Measurements from ENCODE around the gene TRIM2. TPM values are rescaled to one million over a fixed set of nuclear protein-coding genes. Genes with fewer than 3 reads are reported as not detected.

Gene TRIM2
- total and polyA plus RNA-seq, 8 donors, result 49.6 to 88.2 (median 77.7) TPM

DNA sequence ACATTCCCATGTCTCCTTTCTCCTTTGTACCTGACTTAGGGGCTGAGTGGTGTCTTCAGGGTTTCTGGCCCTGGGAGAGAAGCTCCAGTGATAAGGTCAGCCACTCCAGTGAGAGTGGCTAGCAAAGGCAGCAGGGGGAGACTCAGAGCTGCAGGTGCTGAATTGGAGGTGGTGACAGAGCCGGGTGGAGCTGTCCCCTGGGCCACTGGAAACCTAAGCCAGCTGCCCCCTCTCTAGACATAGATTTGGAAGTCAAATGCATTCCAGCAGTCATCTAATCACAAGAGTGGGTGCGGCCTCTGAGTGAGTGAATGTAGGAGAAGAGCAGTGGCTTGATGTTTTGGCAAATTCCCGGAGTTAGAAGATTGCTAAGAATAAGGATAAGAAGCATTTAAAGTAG lies 28.5 kb downstream of the TRIM2 start:
- H3K27me3 ChIP-seq, result no peaks in the 10 kb centered on the region
- H3K4me3 ChIP-seq, result no peak overlapping the region
- peak; percentile 90 for ATAC-seq
- DNase-seq, result peak in 1 of 4 donors; percentile 56
- H3K9me3 ChIP-seq, result no peaks in the 10 kb centered on the region
- H3K27ac ChIP-seq, result peak overlapping the region in 1 of 2 donors; percentile 9
- H3K4me1 ChIP-seq, result peaks cover 17 to 24% of the 10 kb centered on the region in 2 donors
- H3K36me3 ChIP-seq, result no peaks in the 10 kb centered on the region
- TF ChIP-seq CTCF (IDR thresholded peaks at IDR 0.05), result no peak
- intact Hi-C loops (cut with DNase I), result no loop called here

DNA sequence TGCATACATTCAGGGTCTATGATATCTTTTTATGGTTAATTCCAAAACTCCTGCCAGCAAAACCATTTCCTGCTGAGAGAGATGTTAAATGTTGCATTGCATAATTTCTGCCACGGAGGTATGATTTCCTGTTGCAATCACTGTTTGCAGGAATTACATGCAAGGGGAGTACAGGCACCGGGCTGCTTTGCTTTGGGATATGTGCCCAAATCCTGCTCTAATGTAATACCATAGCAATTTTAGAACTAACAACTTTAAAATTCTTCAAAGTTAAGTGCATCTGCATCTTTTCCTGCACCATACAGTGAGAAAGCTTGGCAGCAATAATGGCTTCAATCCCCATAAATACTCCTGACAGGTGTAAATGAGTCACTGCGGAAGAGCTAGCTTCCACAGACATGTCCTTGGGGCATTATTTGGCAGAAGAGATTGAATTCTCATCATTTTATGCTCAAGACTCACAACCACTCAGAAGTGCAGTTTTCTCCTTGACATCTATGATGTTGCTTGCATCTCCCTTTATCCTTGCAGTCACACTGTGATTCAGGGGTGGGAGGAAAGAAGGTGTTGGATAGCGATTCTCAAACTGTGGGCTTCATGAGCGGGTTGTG lies 29.6 kb downstream of the TRIM2 start:
- intact Hi-C loops (cut with DNase I), result no loop called here
- DNase-seq (no peak), ATAC-seq (peak; percentile 73)
- no peak overlapping the region for H3K4me3 ChIP-seq
- peak overlapping the region in 1 of 2 donors; percentile 14 for H3K27ac ChIP-seq
- TF ChIP-seq CTCF (IDR thresholded peaks at IDR 0.05), result no peak
- H3K27me3 ChIP-seq, result no peaks in the 10 kb centered on the region
- no peaks in the 10 kb centered on the region for H3K36me3 ChIP-seq
- peaks cover 17 to 24% of the 10 kb centered on the region in 2 donors for H3K4me1 ChIP-seq
- H3K9me3 ChIP-seq, result no peaks in the 10 kb centered on the region

DNA sequence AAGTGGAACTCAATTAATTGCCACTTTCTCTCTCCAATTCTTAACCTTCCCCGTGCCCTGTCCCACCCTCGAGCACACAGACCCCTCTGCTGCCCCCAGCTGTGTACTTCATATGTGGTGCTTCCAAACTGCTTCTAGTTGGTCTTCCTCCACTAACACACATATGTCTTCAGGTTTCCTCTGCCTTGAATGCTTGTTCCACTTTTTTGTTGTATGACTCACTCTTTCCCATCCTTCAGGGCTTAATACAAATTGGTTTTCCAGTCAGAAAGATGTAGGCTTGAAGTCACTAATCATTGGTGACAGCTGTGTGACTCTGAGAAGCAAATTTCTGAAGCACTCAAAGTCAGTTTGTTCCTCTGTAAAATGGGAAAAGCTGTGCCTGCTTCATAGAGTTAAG lies 30.6 kb downstream of the TRIM2 start:
- H3K4me1 ChIP-seq, result peaks cover 17 to 24% of the 10 kb centered on the region in 2 donors
- H3K9me3 ChIP-seq, result no peaks in the 10 kb centered on the region
- no peaks in the 10 kb centered on the region for H3K27me3 ChIP-seq
- no peak for DNase-seq
- no peak for ATAC-seq
- H3K4me3 ChIP-seq, result no peak overlapping the region
- no peak overlapping the region for H3K27ac ChIP-seq
- no peak for TF ChIP-seq CTCF (IDR thresholded peaks at IDR 0.05)
- H3K36me3 ChIP-seq, result no peaks in the 10 kb centered on the region
- intact Hi-C loops (cut with DNase I), result no loop called here

DNA sequence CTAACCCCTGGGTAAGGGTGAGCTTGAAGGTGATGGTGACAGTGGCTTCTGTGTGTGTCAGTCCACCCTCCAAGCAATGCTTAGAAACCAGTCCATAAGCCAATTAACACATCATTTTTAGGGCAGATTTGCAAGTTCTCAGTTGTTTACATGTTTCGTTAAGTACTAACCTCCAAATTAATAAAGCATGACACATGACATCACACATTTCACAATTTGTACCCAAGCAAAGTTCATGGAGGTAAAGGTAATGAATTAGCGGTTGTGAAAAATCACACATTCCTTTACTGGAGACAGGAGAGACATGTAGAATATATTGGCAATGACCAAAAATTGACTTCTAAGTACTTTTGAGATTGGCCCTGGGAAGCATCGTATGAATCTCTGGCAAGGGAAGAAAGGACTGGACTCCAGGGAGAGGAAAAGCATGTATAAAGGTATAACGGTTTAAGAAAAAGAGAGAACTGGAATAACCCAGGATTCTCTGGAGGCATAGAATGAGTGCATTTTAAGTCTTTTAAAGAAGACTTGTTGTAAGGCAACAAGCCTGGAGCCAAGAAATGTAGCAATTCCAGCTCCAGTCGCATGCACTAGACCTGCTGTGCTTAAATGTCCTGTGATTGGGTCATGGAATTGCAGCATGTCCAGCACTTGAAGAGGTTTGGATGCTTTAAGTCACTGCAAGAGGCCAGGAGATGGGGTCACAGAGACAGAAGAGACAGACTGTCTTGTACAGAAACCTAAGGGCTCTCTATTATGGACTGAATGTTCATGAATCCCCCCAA lies 34.1 kb downstream of the TRIM2 start:
- ATAC-seq, result no peak
- no peak overlapping the region for H3K4me3 ChIP-seq
- H3K36me3 ChIP-seq, result no peaks in the 10 kb centered on the region
- DNase-seq, result no peak
- intact Hi-C loops (cut with DNase I), result no loop called here
- H3K9me3 ChIP-seq, result no peaks in the 10 kb centered on the region
- H3K27me3 ChIP-seq, result no peaks in the 10 kb centered on the region
- no peak overlapping the region for H3K27ac ChIP-seq
- H3K4me1 ChIP-seq, result peaks cover 9 to 14% of the 10 kb centered on the region in 2 donors
- TF ChIP-seq CTCF (IDR thresholded peaks at IDR 0.05), result no peak

DNA sequence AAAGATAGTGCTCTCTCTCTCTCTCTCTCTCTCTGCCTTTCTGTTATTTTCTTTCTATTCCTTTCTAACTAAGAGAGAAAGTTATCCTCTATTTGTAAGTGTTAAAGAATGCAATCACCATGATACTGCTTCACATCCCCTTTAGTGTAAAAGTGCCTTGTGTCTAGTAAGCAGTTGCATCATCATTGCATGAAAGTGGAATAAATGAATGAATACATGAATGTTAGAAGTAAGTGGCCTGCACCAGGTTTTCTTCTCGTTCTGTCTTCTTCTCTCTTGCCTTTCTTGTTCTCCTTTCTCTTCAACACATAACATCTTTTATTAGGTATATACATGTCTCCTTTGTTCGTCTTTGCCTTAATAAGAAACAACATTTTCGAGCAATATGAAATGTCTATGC lies 35.2 kb downstream of the TRIM2 start:
- H3K27me3 ChIP-seq, result no peaks in the 10 kb centered on the region
- no peak overlapping the region for H3K27ac ChIP-seq
- H3K9me3 ChIP-seq, result no peaks in the 10 kb centered on the region
- H3K4me1 ChIP-seq, result peaks cover 0 to 4% of the 10 kb centered on the region in 2 donors
- no peak overlapping the region for H3K4me3 ChIP-seq
- TF ChIP-seq CTCF (IDR thresholded peaks at IDR 0.05), result no peak
- ATAC-seq (no peak), DNase-seq (no peak)
- no peaks in the 10 kb centered on the region for H3K36me3 ChIP-seq
- intact Hi-C loops (cut with DNase I), result no loop called here
